Erythroblast (primary cell): ENCODE results near the gene PHC2.

Source experiments
- DNase-seq, 2 experiments: peaks; one replicate each; lab custom pipeline; 2025; lab: John Stamatoyannopoulos, UW
- GATA1 ChIP-seq: IDR thresholded peaks from 2 replicates; pipeline ENCODE4 v1.6.1; 2011; ENCODE audit warnings: low read depth, mild to moderate bottlenecking, control low read depth, low read length, moderate library complexity
- POLR2A ChIP-seq: IDR thresholded peaks from 2 replicates; pipeline ENCODE4 v1.6.1; 2011; ENCODE audit warnings: mild to moderate bottlenecking, low read length

The PHC2 gene

GRCh38 chr1:33424610-33425009, 6.3 kb downstream of the PHC2 start:
- TF ChIP-seq GATA1 (no peak), POLR2A (no peak)
- no peak for DNase-seq

- no peak for DNase-seq
These were observed 6.7 kb downstream of the PHC2 start for GRCh38 chr1:33424205-33424604.

GRCh38 chr1:33420870-33421775, 9.8 kb downstream of the PHC2 start:
- no peak for DNase-seq
- TF ChIP-seq GATA1 (no peak), POLR2A (no peak)

More at GRCh38 chr1:33424205-33424604, 6.7 kb downstream of the PHC2 start:
- TF ChIP-seq POLR2A = no peak
- TF ChIP-seq GATA1 = no peak

GRCh38 chr1:33418811-33419210, 12.1 kb downstream of the PHC2 start:
- DNase-seq = no peak
- no peak for TF ChIP-seq GATA1
- TF ChIP-seq POLR2A = no peak

GRCh38 chr1:33414879-33415278, 16.0 kb downstream of the PHC2 start:
- no peak for DNase-seq
- TF ChIP-seq POLR2A (no peak), GATA1 (no peak)

GRCh38 chr1:33410091-33410701, 20.7 kb downstream of the PHC2 start:
- no peak for DNase-seq
- TF ChIP-seq POLR2A (no peak), GATA1 (no peak)

- TF ChIP-seq POLR2A = no peak
- TF ChIP-seq GATA1 = no peak
- no peak for DNase-seq
These were observed 22.8 kb downstream of the PHC2 start for GRCh38 chr1:33408093-33408436.

- DNase-seq = no peak
These were observed 23.4 kb downstream of the PHC2 start for GRCh38 chr1:33407352-33408092.

GRCh38 chr1:33402206-33402605, 28.7 kb downstream of the PHC2 start:
- DNase-seq = no peak
- TF ChIP-seq POLR2A = no peak
- TF ChIP-seq GATA1 = no peak

More at GRCh38 chr1:33407352-33408092, 23.4 kb downstream of the PHC2 start:
- no peak for TF ChIP-seq GATA1
- TF ChIP-seq POLR2A = no peak

GRCh38 chr1:33401471-33401870, 29.4 kb downstream of the PHC2 start:
- no peak for DNase-seq
- TF ChIP-seq POLR2A (no peak), GATA1 (no peak)

GRCh38 chr1:33400153-33400911, 30.6 kb downstream of the PHC2 start:
- TF ChIP-seq GATA1 = no peak
- no peak for TF ChIP-seq POLR2A
- no peak for DNase-seq

GRCh38 chr1:33399375-33399774, 31.5 kb downstream of the PHC2 start:
- no peak for DNase-seq
- no peak for TF ChIP-seq POLR2A
- no peak for TF ChIP-seq GATA1

GRCh38 chr1:33397994-33398393, 32.9 kb downstream of the PHC2 start:
- no peak for DNase-seq
- TF ChIP-seq GATA1 = no peak
- TF ChIP-seq POLR2A = no peak
